SIG-M5 treated with dmso at 0.1 percent for 504 hours (cell line): ENCODE results near the gene CEACAM16.
"Not testable (repeated sequence)": the region's sequence is repeated elsewhere in the genome, so short reads cannot be mapped to it uniquely, and the experiment has no call there.

Source experiments
- DNase-seq: peaks from one replicate; lab custom pipeline; 2025; ENCODE audit not compliant: unreplicated experiment; lab: John Stamatoyannopoulos, UW

The CEACAM16 gene

DNA sequence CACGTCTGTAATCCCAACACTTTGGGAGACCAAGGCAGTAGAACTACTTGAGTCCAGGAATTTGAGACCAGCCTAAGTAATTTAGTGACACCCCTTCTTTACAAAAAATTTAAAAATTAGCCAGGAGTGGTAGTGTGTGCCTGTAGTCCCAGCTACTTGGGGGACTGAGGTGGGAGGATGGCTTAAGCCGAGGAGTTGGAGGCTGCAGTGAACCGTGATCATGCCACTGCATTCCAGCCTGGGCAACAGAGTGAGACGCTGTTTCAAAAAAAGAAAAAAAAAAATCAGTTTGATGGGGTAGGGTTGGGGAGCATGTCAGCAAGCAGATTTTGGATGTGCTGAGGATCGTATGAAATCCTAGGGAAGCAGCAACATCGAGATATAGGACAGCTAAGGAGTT is 23.4 kb upstream of the CEACAM16 start:
- DNase-seq = no peak

DNA sequence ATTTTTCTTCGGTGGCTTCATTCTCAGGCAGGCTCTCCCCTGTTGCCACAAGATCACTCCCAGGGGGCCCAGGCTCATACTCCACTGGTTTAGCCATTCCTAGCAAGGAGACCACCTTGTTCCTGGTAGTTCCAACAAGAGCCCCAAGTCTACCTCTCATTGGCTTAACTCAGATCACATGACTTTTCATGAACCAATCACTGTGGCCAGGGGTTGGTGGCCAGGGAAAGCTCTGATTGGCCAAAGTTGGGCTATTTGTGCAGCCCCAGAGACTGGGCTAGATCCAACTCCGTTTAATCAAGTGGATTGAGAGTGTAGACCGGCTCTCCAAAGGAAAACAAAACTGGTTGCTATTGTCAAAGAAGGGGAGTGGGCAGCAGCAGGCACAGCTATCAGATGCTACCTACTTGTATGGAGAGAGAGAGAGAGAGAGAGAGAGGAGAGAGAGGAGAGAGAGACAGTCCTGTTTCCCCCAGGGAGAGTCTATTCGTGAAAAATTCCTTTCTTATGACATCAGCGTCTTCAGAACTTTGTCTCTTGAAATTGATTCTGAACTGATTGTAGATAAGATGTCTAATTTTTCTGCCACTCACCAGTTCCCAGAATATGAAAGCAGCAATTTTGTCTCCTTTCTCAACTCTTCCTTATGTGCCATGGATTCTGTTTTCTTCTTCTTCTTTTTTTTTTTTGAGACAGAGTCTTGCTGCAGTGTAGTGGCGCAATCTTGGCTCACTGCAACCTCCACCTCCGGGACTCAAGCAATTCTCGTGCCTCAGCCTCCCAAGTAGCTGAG is 21.7 kb upstream of the CEACAM16 start:
- DNase-seq = no peak

GRCh38 chr19:44680536-44680935 is 18.4 kb upstream of the CEACAM16 start:
- no peak for DNase-seq

GRCh38 chr19:44681992-44682790 is 16.8 kb upstream of the CEACAM16 start:
- DNase-seq = no peak

DNA sequence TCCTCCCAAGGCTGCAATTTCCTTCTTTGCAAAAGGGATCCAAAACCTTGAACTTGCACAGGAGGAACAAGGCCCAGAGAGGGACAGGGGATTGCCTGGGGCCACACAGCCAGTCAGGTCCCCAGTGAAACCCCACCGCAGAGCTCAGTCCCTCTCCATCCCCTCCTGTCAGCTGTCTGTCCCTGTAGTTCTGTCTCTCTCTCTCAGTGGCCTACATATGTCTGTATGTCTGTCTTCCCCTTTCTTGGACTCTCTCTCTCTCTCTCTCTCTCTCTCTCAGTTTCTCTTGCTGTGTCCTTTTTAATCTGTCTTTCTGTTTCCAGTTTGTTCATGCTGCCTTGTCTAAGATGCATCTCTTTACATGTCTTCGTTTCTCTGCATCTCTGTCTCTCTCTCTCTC is 16.1 kb upstream of the CEACAM16 start:
- no peak for DNase-seq

GRCh38 chr19:44683434-44684210 is 15.3 kb upstream of the CEACAM16 start:
- DNase-seq = no peak

- not testable (repeated sequence) for DNase-seq
Measured at GRCh38 chr19:44684396-44684795, 14.6 kb upstream of the CEACAM16 start.

DNA sequence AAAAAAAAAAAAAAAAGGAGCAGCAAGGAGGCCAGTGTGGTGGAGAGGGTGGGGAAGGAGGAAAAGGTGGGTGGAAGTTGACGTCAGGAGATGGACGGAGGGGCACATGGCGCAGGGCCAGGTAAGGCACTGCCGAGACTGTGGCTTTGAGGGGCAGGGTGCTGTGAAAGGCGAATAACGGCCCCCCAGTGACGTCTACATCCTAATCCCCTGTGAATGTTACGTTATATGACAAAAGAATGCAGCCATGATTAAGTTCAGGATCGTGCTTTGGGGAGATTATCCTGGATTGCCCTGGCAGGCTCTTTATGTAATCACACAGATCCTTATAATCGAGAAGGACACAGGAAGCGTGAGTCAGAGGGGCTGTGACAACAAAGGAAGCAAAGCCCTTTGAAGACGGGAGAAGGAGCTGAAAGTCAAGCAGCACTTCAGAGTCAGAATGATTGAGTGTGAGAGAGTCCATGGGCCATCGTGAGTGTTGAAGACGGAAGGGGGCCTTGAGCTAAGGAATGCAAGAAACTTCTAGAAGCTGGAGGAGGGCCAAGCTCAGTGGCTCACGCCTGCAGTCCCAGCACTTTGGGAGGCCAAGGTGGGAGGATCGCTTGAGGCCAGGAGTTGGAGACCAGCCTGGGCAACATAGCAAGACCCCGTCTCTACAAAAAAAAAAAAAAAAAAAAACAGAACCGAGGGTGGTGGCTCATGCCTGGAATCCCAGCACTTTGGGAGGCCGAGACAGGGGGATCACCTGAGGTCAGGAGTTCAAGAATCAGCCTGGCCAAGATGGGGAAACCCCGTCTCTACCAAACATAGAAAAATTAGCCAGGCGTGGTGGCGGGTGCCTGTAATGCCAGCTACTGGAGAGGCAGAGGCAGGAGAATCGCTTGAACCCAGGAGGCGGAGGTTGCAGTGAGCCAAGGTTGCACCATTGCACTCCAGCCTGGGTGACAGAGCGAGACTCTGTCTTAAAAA is 13.8 kb upstream of the CEACAM16 start:
- no peak for DNase-seq

DNA sequence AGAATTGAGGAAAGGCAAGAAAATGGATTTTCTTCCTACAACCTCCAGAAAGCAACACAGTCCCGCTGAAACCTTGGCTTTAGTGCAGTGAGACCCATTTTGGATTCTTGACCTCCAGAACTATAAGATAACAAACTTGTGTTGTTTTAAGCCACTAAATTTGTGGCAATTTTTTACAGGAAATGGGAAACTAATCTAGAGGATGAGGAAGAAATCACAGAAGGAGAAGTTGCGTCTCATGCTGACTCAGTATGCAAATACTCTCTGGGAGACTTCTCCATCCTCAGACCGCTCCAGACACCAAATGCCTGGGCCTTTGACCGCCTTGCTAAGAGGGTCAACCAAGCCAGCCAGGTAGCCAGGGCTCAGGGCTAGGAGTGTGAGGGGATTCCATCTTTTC is 13.1 kb upstream of the CEACAM16 start:
- DNase-seq = no peak

DNA sequence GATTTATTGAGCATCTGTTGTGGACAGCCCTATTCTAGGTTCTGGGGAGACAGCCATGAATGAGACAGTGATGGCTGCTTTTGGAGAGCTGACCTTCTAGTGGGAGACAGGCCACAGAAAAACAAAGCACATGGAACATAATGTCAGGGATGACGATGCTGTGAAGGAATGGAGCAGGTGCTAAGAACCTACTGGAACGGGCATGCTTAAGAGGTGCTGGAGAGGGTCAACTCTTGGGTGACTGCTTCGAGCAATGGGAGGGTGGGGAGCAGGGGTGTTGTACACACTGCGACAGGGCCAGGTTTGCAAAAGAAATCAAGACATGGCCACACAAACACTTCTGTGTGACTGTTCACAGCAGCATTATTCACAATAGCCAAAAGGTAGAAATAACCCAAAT is 12.1 kb upstream of the CEACAM16 start:
- DNase-seq = no peak

- DNase-seq = peak; percentile 23
Measured at GRCh38 chr19:44687888-44688287, 11.1 kb upstream of the CEACAM16 start.

DNA sequence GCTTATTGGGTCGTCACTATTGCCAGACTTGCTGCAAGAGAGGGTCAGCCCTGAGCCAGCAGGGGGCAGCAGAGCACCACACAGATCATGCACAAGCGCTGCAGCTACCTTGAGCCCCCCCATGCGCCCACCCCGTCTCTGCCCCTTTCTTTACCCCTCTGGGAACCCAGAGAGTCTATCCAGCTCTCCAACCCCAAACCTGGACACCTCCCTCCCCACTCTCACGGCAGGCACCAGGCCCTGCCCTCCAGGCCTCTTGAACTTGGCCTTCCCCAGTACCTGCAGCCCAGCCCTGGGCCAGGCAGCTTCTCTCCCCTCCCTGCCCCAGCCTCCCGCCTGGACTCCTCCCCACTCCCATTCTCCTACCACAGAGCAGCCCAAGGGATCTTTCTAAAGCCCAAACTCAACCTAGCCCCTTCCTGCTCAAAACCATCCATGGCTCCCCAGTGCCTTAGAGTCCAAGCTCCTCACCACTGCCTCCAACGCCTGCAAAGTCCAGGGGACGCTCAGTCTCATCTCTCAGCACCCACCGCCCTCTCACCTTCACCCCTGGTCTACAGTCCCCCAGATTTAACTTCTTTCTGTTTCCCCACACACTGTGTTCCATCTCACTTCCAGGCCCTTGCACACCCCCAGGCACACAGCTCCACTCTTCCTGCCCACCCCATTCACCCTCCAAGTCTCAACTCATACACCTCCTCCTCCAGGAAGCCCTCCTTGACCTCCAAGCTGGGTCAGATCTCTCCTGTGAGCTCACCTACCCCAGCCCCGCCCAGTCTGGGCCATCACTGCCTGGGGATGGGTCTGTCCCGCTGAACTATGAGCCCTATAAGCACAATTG is 9.4 kb upstream of the CEACAM16 start:
- DNase-seq = peak; percentile 27

DNA sequence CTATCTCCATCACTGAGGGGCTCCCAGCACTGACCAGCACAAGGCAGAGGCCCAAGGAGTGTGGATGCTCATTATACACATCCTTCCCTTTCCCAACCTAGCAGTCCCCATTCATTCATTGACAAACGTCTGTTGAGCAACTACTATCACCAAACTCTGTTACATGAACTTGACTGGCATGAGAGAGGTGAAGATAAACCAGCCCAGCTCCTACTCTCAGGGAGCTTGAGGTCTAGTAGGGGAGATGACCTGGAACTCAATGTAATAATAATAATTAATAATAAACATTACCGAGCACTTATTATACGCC is 8.9 kb upstream of the CEACAM16 start:
- no peak for DNase-seq

GRCh38 chr19:44692379-44692721 is 6.6 kb upstream of the CEACAM16 start:
- no peak for DNase-seq

GRCh38 chr19:44694184-44694579 is 4.8 kb upstream of the CEACAM16 start:
- no peak for DNase-seq

DNA sequence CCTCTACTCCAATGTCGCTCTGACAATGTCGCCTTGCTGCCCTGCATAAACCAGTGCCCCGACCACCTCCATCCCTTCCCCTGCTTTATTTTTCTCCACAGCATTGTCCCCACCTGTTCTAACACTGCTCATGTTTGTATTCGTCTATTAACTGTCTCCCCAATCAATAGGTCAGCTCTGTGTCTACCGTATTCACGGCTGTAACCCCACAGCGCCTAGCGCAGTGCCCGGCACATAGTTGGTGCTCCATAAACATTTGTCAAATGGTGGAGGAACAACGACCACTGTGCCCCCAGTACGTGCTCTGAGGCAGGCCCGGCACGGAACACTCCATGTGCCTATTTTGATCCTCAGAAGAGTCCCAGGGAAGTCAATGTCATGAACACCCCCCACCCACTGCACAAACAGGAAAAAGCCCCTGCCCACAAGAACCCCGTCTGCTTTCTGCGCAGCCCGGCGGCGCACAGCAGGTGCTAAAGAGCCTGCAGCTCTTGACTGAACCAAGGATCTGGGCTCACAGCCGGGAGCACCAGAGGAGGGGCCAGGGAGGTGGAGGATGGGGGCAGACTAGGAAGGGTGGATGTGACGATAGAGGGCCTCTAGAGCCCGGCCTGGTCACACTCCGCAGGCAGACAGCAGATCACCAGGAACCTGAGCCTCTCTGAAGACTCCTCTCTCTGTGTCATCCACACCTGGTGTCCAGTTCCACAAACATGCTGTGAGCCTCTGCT is 1.8 kb upstream of the CEACAM16 start:
- DNase-seq = no peak

- no peak for DNase-seq
Measured at GRCh38 chr19:44697670-44698034, 1.3 kb upstream of the CEACAM16 start.

DNA sequence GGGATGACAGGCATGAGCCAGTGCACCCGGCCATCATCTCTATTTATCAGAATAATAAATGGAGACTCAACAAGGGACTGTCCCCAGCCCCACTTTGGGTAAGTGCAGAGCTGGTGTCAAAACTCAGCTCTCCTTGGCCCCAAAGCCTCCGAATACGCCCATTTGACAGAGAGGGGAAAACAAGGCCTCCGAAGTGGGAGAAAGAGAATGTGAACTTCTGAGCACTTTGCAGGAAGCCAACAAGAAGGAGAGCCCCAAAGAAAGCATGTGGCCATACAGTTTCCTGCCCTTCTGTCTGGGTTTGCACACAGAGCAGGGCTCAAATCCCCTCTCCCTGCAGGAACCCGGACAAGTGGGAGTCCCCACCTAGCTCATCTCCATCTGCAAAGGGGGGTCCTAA is 1.6 kb downstream of the CEACAM16 start:
- DNase-seq = no peak

DNA sequence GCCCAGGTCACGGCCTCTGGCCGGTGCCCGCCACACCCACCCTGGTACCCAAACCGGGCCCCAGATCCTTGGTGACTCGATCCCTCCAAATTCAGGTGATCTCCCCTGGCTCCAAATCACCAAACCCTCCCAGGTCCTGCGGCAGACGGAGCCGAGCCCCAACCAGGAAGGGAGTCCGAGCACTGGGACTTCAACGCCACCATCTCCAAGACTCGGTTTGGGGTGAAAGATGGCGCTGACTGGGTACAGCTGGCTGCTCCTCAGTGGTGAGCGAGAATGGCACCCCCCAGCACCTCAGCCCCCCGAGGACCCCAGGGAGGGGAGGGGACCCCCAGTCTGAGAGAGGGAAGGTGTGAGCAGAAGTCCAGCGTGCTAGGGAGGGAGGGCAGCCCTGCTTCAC is 2.3 kb downstream of the CEACAM16 start:
- DNase-seq = no peak
